T-helper 1 cell treated with Interleukin-12 subunit alpha and Interleukin-12 subunit beta and Interleukin-4 antibody, amounts not matched to agents 30 ng/mL and 1 ng/mL, for 36 hours (primary cell): ENCODE results near the gene CEPT1. TPM values are rescaled to one million over a fixed set of nuclear protein-coding genes. Genes with fewer than 3 reads are reported as not detected.

Source experiments
- intact Hi-C: fragments of 100-400 bp; cut with micrococcal nuclease; formaldehyde crosslinking; loops from one replicate; pipeline ENCODE4 v1.15.1; 2024
- total RNA-seq: library from RNA; stranded (reverse); gene quantifications from 2 replicates; pipeline ENCODE4 v1.2.3, GENCODE V29; 2022

CEPT1 gene
- total RNA-seq, 1 donor from 2014 or later: 38.4 TPM

DNA sequence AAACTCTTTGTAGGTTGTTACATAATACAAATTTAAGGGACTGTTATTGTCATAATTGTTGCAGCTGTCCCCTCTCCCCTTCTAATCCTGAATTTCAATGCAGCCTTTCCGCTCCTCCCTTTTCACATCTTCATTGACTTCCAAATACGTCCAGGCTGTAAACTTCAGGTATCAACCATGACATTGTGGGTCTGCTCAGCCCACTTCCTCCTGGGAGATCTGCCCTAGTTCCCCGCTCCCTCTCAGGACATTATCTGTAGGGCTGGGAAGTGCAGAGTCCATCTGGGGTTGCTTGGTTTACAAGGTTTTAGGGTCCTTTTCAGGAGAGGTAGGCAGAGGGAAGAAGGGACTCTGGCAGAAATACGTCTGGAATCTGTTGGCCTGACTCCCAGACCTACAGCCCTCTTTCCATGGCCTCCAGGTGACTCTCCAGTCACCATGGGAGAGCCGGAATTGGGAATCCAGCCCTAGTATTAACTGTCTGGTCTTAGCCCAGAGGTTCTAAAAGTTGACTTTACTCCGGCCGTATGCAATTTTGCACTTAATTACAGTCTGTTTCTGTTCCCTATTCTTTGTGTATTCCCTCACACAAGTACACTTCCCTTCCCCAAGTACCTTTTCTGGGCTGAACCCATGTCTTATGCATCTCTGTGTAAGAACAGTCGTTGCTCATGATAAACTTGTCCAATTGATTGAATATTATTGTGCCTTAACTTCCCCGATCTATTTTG lies 65.1 kb downstream of the CEPT1 start:
- intact Hi-C loops: loop anchor here (1.0 to 5.0 kb wide), 4 partner anchors 10 to 387 kb away; no protein-coding TSS in a partner anchor

DNA sequence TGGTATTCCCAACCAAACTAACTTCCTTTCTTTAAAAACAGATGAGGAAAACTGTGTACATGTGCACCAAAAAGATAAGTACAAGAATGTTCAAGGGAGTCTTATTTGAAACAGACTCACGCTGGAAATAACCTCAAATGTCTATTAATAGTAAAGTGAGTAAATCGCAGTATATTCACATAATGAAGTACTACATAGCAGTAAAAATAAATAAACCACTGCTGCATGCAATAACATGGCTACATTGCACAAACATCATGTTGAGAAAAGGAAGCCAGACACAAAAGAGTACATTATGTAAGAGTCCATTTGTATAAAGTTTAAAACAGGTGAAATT lies 65.7 kb downstream of the CEPT1 start:
- intact Hi-C loops: no loop called here

GRCh38 chr1:111208921-111209320 lies 68.9 kb downstream of the CEPT1 start:
- intact Hi-C loops: no loop called here

DNA sequence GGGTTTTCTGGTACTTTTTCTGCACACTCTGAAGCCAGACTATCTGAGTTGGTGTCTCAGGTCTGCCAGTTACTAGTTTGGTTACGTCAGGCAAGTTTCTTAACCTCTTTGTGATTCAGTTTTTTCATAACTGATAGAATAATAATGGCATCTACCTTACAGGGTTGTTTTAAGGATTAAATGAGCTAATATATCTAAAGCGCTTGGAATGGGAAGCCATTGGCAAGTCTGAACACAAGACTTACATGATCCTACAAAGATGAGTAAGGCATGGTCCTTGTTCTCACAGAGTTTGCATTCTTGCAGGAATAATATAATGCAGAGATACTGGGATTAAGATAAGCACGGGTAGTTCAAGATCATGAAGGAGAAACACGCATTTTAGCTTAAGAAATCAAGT lies 69.6 kb downstream of the CEPT1 start:
- intact Hi-C loops: no loop called here

DNA sequence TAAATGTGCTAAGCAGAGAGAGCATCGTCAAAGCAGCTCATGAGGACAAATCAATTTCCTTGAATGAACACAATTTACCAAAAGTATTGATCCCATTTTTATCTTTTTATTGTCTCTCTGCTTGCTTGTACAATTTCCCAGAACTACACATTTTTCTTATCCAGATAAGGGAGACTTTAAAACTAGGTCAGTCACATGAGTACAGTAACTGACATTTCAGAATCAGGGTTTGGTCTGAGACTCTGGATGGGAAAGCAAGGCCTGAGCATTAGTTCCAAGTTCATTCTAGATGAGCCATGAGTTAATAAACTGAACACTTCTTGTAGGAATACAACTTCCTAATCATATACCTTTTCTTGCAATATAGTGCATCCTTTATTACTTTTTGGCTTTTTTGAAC lies 71.9 kb downstream of the CEPT1 start:
- intact Hi-C loops: no loop called here

GRCh38 chr1:111212634-111213335 lies 72.8 kb downstream of the CEPT1 start:
- intact Hi-C loops: no loop called here

DNA sequence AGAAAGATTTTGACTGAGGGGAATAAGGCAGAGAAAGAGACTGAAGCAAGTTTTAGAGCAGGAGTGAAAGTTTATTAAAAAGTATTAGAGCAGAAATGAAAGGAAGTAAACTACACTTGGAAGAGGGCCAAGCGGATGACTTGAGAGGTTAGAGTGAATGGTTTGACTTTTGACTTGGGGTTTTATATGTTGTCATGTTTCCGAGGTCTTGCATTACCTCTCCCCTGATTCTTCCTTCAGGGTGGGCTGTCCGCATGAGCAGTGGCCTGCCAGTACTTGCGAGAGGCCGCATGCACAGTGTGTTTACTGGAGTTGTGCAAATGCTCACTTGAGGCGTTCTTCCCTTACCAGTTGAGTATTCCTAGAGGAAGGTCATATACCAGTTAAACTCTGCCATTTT lies 73.4 kb downstream of the CEPT1 start:
- intact Hi-C loops: no loop called here

DNA sequence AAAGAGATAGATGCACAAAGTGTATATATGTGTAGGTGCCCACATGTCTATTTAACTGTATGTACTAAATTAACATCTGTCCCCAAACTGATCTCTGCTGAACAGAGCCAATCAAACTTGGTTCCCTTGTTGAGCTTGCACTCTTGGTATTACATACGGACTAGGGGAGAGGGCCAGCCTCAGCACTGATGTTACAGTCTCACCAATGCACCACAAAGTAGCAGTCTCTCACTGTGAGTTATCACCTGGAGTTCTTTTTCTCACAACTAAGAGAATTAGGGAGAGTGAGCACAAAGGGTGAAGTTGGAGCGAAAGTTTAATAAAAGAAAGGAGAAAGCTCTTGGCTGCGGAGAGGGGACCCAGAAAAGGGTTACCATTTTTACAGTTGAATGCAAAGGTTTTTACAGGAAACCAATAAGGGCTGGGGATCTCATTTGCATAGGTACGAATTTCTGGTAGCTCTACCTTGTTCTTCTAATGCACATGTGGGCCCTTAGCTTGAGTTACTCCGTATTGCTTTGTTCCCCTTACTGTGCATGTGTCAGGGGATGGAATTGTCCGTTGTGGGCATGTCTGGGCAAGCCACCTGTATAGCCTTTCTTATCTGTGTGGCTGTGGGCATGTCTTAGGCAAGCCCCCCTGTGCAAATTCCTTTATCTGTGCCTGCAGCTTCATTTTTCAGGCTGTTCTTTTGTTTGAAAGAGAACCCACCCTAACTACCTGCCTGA lies 74.2 kb downstream of the CEPT1 start:
- intact Hi-C loops: loop anchor here (1.0 to 2.0 kb wide), 2 partner anchors 8 to 251 kb away; partner anchors contain the start of gene LRIF1

DNA sequence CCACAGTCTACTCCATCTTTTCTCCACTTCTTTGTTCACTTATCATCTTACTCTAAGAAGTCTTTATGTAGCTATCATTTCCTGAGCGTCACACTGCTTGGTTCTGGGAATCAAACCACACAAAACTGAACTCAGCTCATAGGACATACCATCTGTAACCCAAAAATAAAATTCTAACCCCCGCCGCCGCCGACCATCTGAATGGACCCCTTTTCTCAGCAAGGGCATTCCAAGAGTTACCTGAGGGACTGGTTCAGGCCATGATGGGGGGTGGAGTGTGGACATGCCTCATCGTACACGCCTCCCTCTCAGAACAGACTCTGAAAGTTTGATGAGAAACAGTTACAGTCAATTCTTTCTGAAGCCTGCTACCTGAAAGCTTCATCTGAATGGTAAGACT lies 74.9 kb downstream of the CEPT1 start:
- intact Hi-C loops: loop anchor here (1.0 to 5.0 kb wide), 8 partner anchors 7 to 583 kb away; partner anchors contain the start of genes CD53, CEPT1, DRAM2 and KCNA3

GRCh38 chr1:111215285-111215684 lies 75.3 kb downstream of the CEPT1 start:
- intact Hi-C loops: loop anchor here (1.0 to 5.0 kb wide), 7 partner anchors 11 to 583 kb away; partner anchors contain the start of genes CD53, CEPT1, DRAM2 and KCNA3

DNA sequence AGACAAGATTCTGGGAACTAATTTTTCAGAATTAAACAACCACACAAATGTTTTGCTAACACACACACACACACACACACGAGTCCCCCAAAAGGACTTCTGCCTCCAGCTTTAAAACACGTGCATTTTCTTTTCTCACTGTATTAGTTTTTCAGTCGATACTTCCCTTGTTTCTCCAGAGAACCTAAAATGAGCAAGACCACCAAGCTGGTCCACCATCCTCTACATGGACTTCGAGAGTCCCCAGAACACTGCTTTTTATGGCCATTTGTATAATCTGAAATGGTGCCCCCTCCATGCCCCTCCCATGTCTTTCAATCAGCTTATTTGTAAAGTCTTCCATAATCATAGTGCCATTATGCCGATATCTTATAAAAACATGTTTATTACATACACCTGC lies 76.7 kb downstream of the CEPT1 start:
- intact Hi-C loops: loop anchor here (1.0 to 5.0 kb wide), 7 partner anchors 16 to 584 kb away; partner anchors contain the start of genes CD53, DDX20, DENND2D and KCNA3

DNA sequence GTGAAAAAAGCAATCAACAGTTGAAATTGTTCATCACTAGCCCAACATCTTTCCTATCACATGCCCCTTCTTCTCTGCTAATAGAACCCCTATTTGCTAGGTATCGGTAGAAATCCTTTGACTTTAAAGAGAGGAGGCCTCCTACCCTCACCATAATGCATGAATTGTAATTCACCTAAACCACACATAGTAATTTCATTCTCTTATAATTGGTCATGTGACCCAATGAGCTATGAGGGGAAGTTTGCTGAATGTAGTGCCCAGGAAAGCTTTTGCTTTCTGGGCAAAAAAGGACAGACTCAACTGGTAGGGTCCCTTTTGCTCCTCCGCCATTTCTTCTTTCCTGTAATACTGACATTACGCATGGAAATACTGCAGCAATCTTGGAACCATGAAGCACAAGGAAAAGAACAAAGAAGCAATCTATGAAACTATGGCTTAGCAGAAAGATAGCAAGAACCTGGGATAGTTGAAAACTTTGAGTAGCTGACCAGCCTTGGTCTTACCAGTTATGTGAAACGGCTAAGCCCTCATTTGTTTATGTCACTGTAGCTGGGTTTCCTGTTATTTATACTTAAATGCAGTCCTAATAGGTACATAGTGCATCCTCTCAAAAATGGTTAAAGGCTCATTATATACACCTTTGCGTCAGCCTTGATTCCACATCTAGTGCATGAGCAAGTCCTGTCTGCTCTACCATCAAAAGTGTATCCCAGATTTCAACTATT lies 77.3 kb downstream of the CEPT1 start:
- intact Hi-C loops: loop anchor here (2.0 to 5.0 kb wide), 6 partner anchors 345 to 585 kb away; partner anchors contain the start of genes CD53, DDX20, KCNA3 and RAP1A

- intact Hi-C loops: loop anchor here (5.0 kb wide), 4 partner anchors 347 to 587 kb away; partner anchors contain the start of genes CD53, KCNA3 and RAP1A
These were observed 78.9 kb downstream of the CEPT1 start for GRCh38 chr1:111218701-111219556.

DNA sequence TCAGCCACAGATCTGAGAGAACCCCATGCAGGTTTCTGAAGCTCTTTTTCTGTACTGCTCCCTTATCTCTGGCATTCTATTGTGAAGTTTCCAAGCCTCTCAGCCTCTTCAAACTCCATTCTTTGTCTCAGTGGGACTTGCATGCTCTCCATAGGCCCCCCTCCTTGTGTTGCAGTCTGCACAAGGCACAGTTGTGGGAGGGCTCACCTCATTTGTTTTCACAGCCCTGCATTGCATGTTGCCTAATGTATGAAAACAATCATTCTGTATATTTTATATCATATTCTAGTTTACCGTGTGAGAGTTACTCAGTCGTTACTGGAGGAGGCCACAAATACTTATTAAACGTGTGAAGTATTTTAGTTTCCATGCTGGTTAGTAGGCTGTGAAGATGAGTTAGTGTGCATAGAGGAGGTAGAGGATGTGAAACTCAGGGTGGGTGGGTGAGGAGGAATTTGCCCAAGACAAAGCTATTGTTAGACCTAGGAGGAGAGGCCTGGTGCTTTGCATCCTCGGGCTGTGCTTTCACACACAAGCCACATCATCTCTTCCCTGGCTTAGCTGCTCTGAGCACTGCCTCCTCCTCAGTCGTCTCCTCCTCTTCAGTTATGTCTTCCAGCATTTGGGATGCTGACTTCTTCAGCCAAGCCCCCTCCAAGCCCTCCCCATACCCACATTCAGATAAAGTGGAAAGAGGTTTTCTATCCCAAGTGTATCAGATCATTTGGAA lies 79.7 kb downstream of the CEPT1 start:
- intact Hi-C loops: loop anchor here (5.0 to 10.0 kb wide), 8 partner anchors 32 to 587 kb away; partner anchors contain the start of genes C1orf162, CD53, KCNA3 and RAP1A

DNA sequence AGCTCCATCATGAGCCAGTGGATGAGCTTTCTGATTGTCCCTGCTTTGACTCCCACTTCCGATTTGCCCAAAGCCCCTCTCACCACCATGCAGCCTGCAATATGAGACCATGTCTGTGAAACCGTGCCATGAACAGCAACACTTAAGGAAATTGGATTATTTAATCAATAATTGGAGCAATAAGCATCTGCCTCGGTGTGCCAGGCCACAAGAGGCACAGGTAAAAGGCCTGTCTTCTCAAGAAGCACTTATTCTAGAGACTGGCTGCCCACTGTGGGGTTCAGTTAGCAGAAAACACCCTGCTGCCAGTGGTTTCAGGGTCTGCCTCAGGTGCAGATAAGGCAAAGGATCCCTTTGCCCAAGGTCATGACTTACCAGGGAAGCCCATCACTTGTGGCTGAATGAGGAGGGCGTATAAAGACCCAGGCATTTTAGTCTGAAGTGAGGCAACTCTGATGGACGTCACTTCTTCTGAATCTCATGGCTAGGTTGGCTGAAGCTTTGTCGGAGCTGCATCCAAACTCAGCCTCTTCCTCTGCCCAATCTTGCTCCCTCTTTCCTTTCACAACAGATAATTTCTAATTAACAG lies 80.4 kb downstream of the CEPT1 start:
- intact Hi-C loops: loop anchor here (5.0 to 10.0 kb wide), 4 partner anchors 33 to 433 kb away; partner anchors contain the start of gene C1orf162

GRCh38 chr1:111221276-111221632 lies 81.2 kb downstream of the CEPT1 start:
- intact Hi-C loops: loop anchor here (1.0 to 10.0 kb wide), 5 partner anchors 21 to 434 kb away; partner anchors contain the start of genes C1orf162 and DENND2D

GRCh38 chr1:111221633-111222291 lies 81.7 kb downstream of the CEPT1 start:
- intact Hi-C loops: loop anchor here (1.0 to 10.0 kb wide), 11 partner anchors 7 to 434 kb away; partner anchors contain the start of genes ATP5PB, C1orf162, DENND2D and WDR77
